HUDEP-2 (cell line): ENCODE data around the gene GBX1.
A peak's percentile ranks its signal among the peaks of the same experiment; 100 is the strongest.

ENCODE experiments used
- DNase-seq, 76 experiments: peaks; one replicate each; lab custom pipeline; 2025; ENCODE audit not compliant: unreplicated experiment in 76 of 76; lab: John Stamatoyannopoulos, UW

The GBX1 gene

GRCh38 chr7:151174246-151175046 lies 7.0 kb upstream of the GBX1 start:
- peak in 61 of 76 experiments; percentile 12 to 86 (median 74) for DNase-seq

- DNase-seq = no peak
Observed at GRCh38 chr7:151173386-151174245, 6.1 kb upstream of the GBX1 start.

- DNase-seq = peak in 68 of 76 experiments; percentile 20 to 78 (median 56)
Observed at GRCh38 chr7:151172273-151173141, 5.0 kb upstream of the GBX1 start.

GRCh38 chr7:151168787-151169162 lies 1.3 kb upstream of the GBX1 start:
- no peak for DNase-seq

GRCh38 chr7:151168003-151168786 lies 701 bp upstream of the GBX1 start:
- DNase-seq = peak in 45 of 76 experiments; percentile 3 to 63 (median 31)

- DNase-seq = no peak
Observed at GRCh38 chr7:151166629-151167196, 781 bp downstream of the GBX1 start.

GRCh38 chr7:151161757-151162156 lies 5.7 kb downstream of the GBX1 start:
- no peak for DNase-seq

- DNase-seq = no peak
Observed at GRCh38 chr7:151157645-151158329, 9.7 kb downstream of the GBX1 start.

GRCh38 chr7:151152643-151153513 lies 14.6 kb downstream of the GBX1 start:
- DNase-seq = no peak

- no peak for DNase-seq
Observed at GRCh38 chr7:151150388-151150787, 17.1 kb downstream of the GBX1 start.

GRCh38 chr7:151148319-151149259 lies 18.9 kb downstream of the GBX1 start:
- DNase-seq = no peak

GRCh38 chr7:151146761-151147160 lies 20.7 kb downstream of the GBX1 start:
- no peak for DNase-seq

- DNase-seq = no peak
Observed at GRCh38 chr7:151144387-151144786, 23.1 kb downstream of the GBX1 start.

- DNase-seq = peak in 1 of 76 experiments; percentile 3
Observed at GRCh38 chr7:151143261-151144015, 24.1 kb downstream of the GBX1 start.

GRCh38 chr7:151142686-151143040 lies 24.8 kb downstream of the GBX1 start:
- DNase-seq = peak in 61 of 76 experiments; percentile 4 to 66 (median 42)
